MG63 (cell line): ENCODE results near the gene LETM1. TPM values are rescaled to one million over a fixed set of nuclear protein-coding genes. Genes with fewer than 3 reads are reported as not detected.

Experiments used
- DNase-seq: peaks from one replicate; pipeline ENCODE4 v3.0.0-alpha.2; 2020
- H3K27me3 ChIP-seq: fragments of 250-450 bp; sonication (Bioruptor Pico); 2 replicates; pipeline ENCODE4 v1.5.1; 2020; ENCODE audit warnings: mild to moderate bottlenecking, moderate library complexity
- H3K36me3 ChIP-seq: fragments of 250-450 bp; sonication (Bioruptor Pico); 2 replicates; pipeline ENCODE4 v1.5.1; 2020; ENCODE audit warnings: mild to moderate bottlenecking, moderate library complexity
- H3K4me3 ChIP-seq: fragments of 250-450 bp; sonication (Bioruptor Pico); 2 replicates; pipeline ENCODE4 v1.5.1; 2020; ENCODE audit warnings: mild to moderate bottlenecking, moderate library complexity
- H3K9me3 ChIP-seq: fragments of 250-450 bp; sonication (Bioruptor Pico); 2 replicates; pipeline ENCODE4 v1.5.1; 2020; ENCODE audit warnings: mild to moderate bottlenecking, moderate library complexity
- total RNA-seq: library from RNA; depleted of rRNA; stranded (reverse); fragments of >200 nt; shearing (Covaris generic); gene quantifications from 2 replicates; pipeline ENCODE4 v1.2.3, GENCODE V29; 2014; ENCODE audit warnings: low replicate concordance

The LETM1 gene
- total RNA-seq, 1 experiment from 2014 or later: 49.4 TPM

DNA sequence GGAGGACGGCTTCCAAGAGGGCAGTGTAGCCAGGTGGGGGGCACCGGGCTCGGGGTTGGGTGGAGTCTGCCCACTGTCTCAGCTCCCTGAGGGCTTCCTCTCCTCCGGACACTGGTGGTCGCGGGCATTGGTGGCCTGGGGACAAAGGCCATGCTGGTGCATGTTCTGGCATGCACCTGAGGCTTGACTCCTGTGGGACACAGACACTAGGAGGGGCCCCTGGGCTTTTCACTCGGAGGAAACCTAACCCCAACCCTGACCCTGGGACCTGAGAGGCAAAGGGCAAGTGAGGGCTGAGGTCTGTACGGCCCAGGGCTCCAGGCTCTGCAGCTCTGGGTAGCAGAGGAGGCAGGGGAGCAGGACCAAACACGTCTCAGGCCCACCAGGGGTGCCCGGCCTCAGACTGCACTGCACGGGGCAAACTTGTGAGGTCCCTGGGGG is 85.1 kb downstream of the LETM1 start:
- DNase-seq: no peak

GRCh38 chr4:1770245-1770644 is 85.7 kb downstream of the LETM1 start:
- H3K27me3 ChIP-seq: no peaks in the 10 kb centered on the region
- no peak for DNase-seq
- no peak overlapping the region for H3K4me3 ChIP-seq
- H3K9me3 ChIP-seq: no peaks in the 10 kb centered on the region
- no peaks in the 10 kb centered on the region for H3K36me3 ChIP-seq

More for the DNA sequence above, 85.1 kb downstream of the LETM1 start:
- Histone ChIP-seq H3K27me3 (no peaks in the 10 kb centered on the region), H3K9me3 (no peaks in the 10 kb centered on the region), H3K4me3 (no peak overlapping the region), H3K36me3 (no peaks in the 10 kb centered on the region)

- H3K4me3 ChIP-seq: no peak overlapping the region
- no peak for DNase-seq
- H3K9me3 ChIP-seq: no peaks in the 10 kb centered on the region
- no peaks in the 10 kb centered on the region for H3K27me3 ChIP-seq
- H3K36me3 ChIP-seq: no peaks in the 10 kb centered on the region
These were observed 86.3 kb downstream of the LETM1 start for GRCh38 chr4:1769692-1770091.

DNA sequence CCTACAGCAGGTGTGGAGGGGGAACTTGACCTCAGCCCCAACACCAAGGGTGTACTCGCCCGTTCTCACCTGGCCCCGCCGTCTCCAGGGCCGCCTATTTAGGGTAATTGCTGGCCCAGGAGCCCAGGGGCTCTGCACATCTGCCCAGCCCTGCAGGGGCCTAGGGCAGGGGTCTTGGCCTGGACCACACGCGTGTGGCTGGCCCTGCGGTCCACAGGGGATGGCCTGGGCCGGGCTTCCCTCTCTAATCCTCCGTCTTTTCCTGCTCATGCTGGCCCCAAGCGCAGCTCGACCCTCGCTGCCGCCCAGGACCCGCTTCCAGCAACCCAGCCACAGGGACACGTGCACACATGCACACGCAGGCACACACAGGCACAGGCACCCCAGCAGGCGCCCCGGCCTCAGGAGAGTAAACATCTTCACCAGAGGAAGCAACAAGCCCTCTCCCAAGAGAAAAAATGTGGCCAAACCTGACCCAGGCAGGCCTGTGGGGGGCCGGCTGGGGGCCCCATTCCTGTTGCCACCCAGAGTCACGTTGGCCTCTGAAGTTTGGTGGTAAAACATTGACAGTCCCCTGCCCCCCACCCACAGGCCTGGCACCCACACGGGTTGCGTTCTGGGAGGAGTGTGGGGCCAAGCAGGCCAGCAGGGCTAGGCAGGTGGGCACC is 87.5 kb downstream of the LETM1 start:
- no peak for DNase-seq
- Histone ChIP-seq H3K36me3 (no peaks in the 10 kb centered on the region), H3K27me3 (no peaks in the 10 kb centered on the region), H3K9me3 (no peaks in the 10 kb centered on the region), H3K4me3 (no peak overlapping the region)

GRCh38 chr4:1767770-1768366 is 88.1 kb downstream of the LETM1 start:
- Histone ChIP-seq H3K9me3 (no peaks in the 10 kb centered on the region), H3K4me3 (no peak overlapping the region), H3K27me3 (no peaks in the 10 kb centered on the region), H3K36me3 (no peaks in the 10 kb centered on the region)
- DNase-seq: peak; percentile 53

DNA sequence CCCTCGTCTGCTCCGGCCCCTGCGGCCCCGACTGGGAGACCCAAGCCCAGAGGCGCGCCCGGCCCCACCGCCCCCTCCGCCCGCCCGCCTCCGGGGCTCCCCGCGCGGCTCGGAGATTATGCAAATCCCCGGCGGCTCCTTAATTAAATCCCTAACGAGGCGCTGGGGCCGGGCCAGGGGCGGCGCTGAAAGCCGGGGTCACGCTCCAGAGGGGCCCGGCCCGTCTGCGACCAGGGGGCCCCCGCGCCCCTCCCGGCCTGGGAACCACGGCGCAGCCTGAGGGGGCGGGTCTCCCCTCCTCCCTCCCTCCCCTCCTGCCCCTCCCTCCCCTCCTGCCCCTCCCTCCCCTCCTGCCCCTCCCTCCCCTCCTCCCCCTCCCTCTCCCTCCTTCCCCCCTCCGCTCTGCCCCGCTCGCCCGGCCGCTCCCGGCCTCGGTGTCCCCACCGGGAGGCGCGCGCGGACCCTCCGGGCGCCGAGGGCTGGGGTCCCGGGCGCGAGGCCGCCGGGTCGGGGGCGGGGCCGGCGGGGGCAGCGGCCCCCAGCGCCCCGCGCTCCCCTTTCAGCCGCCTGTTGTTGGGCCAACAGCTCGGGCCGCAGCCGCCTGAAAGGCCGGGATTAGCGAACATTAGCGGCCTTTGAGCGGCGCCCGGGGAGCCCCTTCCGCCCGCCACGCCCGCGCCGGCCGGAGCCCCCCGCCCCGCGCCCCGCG is 88.7 kb downstream of the LETM1 start:
- no peaks in the 10 kb centered on the region for H3K27me3 ChIP-seq
- no peaks in the 10 kb centered on the region for H3K36me3 ChIP-seq
- peak; percentile 16 for DNase-seq
- H3K4me3 ChIP-seq: no peak overlapping the region
- H3K9me3 ChIP-seq: no peaks in the 10 kb centered on the region

- DNase-seq: no peak
- no peak overlapping the region for H3K4me3 ChIP-seq
- H3K36me3 ChIP-seq: no peaks in the 10 kb centered on the region
- H3K27me3 ChIP-seq: no peaks in the 10 kb centered on the region
- H3K9me3 ChIP-seq: no peaks in the 10 kb centered on the region
These were observed 89.6 kb downstream of the LETM1 start for GRCh38 chr4:1766106-1767060.

DNA sequence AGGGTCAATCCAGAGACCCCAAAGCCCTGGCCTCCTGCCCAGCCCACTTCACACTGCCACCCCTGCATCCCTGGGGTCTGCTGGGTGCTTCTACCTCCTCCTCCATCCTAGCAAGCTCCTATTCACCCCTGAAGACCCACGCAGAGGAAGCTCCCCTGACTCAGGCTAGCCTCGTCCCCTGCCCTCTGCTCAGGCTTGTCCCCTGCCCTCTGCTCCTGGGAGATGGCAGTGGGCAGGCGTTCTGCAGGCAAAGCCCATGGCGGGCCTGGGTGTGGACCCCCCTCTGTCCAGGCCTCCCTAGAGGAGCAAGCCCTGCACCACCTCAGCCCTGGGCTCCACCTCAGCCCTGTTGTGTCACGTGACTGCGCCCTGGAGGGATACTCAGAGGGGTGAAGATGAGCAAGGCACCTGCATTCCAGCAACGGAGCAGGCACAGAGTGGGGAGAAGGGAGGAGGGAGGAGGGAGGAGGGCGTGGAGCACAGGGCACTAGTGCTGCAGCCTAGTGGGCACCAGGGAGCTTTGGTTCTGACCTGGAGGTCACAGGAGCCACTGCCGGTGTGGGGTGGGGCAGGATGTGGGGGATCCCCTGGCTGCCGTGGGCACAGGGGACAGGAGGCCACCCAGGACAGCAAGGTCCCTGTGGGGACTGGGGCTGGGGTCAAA is 90.4 kb downstream of the LETM1 start:
- Histone ChIP-seq H3K4me3 (no peak overlapping the region), H3K36me3 (no peaks in the 10 kb centered on the region), H3K9me3 (no peaks in the 10 kb centered on the region), H3K27me3 (no peaks in the 10 kb centered on the region)
- DNase-seq: no peak

GRCh38 chr4:1764670-1765069 is 91.3 kb downstream of the LETM1 start:
- H3K4me3 ChIP-seq: no peak overlapping the region
- H3K27me3 ChIP-seq: no peaks in the 10 kb centered on the region
- no peaks in the 10 kb centered on the region for H3K9me3 ChIP-seq
- H3K36me3 ChIP-seq: no peaks in the 10 kb centered on the region
- no peak for DNase-seq

DNA sequence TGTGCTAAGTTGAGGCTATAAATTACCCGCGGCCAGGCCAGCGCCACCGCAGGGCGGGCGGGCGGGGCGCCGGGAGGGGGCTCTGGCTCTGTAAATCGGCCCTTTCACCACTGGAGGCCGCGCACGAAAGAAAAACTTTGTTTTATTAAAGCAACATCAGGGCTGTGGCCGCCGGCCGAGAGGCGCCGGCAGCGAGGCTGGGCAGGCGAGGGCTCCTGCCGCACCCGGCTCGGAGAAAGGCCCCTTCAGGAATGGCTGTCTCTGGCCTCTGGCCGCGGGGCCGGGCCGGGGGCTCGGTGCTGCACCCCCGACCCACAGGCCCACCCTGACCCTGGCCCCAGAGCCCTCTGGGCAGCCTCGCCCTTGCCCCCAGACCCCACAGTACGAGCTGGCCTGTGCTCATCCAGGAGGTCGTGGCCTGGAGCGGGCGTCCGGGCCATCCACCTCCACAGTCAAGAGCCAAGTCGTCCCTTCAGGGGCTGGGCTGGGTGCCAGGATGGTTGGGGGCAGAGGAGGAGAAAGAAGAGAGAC is 92.3 kb downstream of the LETM1 start:
- no peak for DNase-seq
- no peak overlapping the region for H3K4me3 ChIP-seq

GRCh38 chr4:1763070-1763549 is 92.8 kb downstream of the LETM1 start:
- DNase-seq: no peak
- H3K4me3 ChIP-seq: no peak overlapping the region
- H3K36me3 ChIP-seq: no peaks in the 10 kb centered on the region
- H3K9me3 ChIP-seq: no peaks in the 10 kb centered on the region
- no peaks in the 10 kb centered on the region for H3K27me3 ChIP-seq

More for the DNA sequence above, 92.3 kb downstream of the LETM1 start:
- Histone ChIP-seq H3K9me3 (no peaks in the 10 kb centered on the region), H3K27me3 (no peaks in the 10 kb centered on the region), H3K36me3 (no peaks in the 10 kb centered on the region)

- DNase-seq: no peak
These were observed 93.5 kb downstream of the LETM1 start for GRCh38 chr4:1762264-1763010.

More at GRCh38 chr4:1762264-1763010, 93.5 kb downstream of the LETM1 start:
- Histone ChIP-seq H3K27me3 (no peaks in the 10 kb centered on the region), H3K36me3 (no peaks in the 10 kb centered on the region), H3K9me3 (no peaks in the 10 kb centered on the region), H3K4me3 (no peak overlapping the region)
